Upper lobe of left lung (tissue), 4 donors: ENCODE results near the gene HPS1.

Experiments used
- EP300 ChIP-seq, 4 donors: sonication (generic); formaldehyde crosslinking; IDR thresholded peaks; one replicate each; pipeline ENCODE4 v1.5.1; 2017; ENCODE audit warnings: antibody characterized with exemption in 4 of 4, control low read depth in 2 of 4
- POLR2A ChIP-seq, 4 donors: fragments of 450-650 bp; IDR thresholded peaks; one replicate each; pipeline ENCODE4 v1.5.1; 2016 to 2017; ENCODE audit warnings: antibody characterized with exemption in 4 of 4, mild to moderate bottlenecking in 2 of 4

DNA sequence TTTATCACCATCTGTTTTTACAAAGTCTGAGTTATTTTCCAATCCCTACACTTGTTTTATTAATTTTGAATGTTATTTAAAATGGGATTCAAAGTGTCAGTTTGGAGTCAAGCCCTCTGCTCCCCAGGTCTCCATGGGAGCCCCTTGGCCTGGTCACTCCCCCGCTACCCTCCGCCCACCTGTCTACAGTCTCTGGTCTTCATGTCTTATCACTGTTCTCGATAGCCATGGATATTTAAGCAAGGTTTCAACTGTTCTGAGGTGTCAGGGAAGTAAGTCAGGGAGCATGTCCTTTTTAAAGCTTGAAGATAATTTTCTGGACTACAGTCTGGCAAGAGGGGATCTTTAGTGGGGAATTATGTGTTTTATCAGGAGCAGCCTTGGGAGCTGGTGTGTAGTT lies 19.1 kb upstream of the HPS1 start:
- no peak for TF ChIP-seq POLR2A (IDR thresholded peaks at IDR 0.05)
- no peak for TF ChIP-seq EP300 (IDR thresholded peaks at IDR 0.05)
